ENCODE data around the gene RB1.
A peak's percentile ranks its signal among the peaks of the same experiment; 100 is the strongest.

The RB1 gene

DNA sequence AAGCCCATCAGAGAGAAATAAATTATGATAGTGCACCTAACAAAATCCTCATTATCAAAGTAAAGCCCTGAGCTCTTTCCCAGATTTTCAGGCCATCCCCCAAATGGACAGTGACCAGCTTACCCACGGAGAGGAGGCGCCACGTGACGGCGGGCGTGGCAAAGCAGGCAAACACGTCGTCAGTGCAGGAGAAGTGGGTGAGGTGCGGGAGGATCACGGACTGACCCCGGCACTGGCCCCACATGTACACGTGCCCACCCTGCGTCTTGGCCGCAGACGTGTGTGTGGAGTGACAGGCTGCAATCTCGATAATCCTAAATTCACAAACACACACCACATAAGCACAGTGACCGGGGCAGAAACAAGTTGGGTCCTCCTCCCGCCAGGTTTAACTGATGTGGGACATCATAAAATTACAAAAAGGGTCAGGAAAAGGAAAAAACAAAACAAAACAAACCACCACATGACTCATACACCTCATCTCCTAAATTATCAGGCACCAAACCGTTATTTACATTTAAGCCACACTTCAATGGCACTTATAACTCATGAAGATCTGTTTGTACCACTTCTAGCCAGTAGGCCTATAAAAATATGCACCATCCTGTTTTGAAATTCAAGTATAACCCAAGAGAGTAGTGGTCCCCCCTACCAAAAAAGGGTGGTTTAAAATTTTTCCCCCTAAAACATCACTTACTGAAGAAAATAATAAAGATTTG is 199.2 kb downstream of the RB1 start:
- no peak for DNase-seq

DNA sequence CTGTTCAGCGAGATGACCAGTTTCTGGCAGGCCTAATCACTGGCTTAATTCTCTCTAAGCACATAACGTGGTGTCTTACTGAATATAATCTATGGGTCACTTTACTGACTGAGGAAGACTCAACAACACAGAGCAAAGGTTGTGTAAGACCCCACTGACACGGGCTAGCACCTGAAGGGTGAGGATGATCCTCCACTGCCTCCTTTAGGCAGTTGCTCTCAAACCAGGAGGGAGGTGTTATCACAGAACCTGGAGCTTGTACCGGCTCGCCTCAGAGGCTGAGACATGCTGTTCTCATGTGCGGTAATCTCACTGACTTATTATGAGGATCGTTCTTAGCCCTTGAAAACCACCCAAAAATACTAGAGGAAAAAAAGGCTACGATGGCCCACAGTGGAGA is 201.1 kb downstream of the RB1 start:
- no peak for DNase-seq

GRCh38 chr13:48505012-48505411 is 201.5 kb downstream of the RB1 start:
- DNase-seq: no peak

GRCh38 chr13:48505597-48506091 is 202.1 kb downstream of the RB1 start:
- no peak for DNase-seq

DNA sequence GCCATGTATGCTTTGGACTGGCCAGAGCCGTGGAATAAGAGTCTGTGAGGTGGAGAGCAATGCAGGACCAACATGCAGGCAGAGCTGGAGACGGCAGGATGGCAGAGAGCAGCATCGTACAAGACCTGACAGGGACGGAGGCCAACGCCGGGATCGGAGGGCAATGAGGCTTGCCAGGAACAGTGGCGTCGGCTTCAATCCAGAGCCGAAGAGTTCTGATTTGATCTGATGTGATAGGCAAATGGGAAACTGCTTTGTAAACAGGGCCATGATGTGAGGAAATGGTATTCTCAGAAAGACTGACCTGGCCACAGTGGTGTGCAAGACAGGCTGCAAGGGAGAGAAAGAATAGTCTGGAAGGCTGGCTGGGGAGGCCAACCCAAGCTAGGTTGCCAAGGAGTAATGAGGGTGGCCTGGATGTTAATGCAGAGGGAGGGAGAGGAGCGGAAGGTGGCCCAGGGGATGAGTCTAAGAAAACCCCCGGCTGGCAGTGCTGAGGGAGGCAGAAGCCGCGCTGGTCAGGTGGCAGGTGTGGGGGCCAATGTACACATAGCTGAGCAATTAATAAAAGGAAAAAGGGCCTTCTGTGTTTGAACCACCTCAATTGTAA is 202.6 kb downstream of the RB1 start:
- no peak for DNase-seq

GRCh38 chr13:48507021-48507420 is 203.5 kb downstream of the RB1 start:
- no peak for DNase-seq

- DNase-seq: peak in 1 of 2 experiments; percentile 4
These were observed 204.5 kb downstream of the RB1 start for GRCh38 chr13:48508011-48508410.

DNA sequence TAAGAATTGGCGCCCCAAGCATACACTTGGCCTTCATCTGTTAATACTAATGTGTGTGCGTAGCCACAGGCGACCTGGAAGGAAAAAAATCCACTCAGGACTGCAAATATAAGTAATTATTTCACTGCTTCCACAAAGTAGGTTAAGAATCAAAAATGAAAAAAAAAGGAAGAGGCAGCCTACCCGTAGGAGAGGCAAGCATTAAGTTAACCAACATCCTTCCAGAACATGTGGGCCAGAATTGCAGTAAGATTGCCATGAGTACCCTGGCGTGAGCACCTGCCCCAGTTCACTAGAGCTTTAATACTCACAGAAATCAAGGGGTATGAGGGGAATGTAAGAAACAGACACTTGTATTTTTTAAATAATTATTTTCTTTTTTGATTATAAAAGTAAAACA is 207.1 kb downstream of the RB1 start:
- DNase-seq: no peak

- no peak for DNase-seq
These were observed 208.2 kb downstream of the RB1 start for GRCh38 chr13:48511621-48512230.

GRCh38 chr13:48514793-48515192 is 211.2 kb downstream of the RB1 start:
- DNase-seq: no peak

GRCh38 chr13:48515732-48516131 is 212.2 kb downstream of the RB1 start:
- no peak for DNase-seq

- DNase-seq: no peak
These were observed 214.5 kb downstream of the RB1 start for GRCh38 chr13:48518083-48518482.

- DNase-seq: no peak
These were observed 222.7 kb downstream of the RB1 start for GRCh38 chr13:48526286-48526685.

DNA sequence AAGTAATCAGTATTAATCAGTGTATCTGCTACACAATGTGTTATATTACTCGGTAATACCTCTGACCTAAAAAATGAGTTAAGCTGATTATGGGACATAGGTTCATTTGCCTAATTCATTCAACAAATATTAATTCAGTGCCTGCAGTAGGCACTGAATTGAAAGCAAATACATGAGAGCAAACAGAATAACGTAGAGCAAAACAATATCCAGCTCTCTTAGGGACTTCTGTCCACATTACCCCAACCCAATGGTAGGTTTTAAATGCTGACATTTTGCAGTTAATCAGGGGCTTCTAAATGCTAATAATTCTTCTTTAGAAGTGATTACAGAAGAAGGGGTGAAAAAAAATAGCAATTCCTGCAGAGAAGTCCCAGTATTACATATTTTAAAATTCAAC is 224.4 kb downstream of the RB1 start:
- DNase-seq: no peak

DNA sequence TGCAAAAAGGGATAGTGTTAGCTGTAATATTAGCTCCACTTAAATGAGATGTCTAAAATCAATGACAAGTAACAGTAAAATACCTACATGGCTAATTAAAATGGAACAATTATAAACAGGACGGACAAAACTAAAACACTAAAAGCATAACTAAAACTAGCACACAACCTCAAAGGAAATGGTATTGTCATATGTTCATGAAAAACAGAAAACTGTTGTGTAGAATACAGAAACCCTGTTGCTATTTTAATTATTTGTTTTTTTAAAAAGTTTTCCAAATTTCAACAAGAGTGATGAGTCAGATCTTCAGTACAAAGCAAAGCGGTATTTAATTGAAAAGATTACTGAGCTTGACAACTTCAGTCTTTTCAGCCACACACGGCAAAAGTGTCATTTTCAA is 225.2 kb downstream of the RB1 start:
- DNase-seq: no peak

GRCh38 chr13:48530833-48531232 is 227.3 kb downstream of the RB1 start:
- no peak for DNase-seq

Data from NCI-H187 (cell line).